Measurements from ENCODE around the gene PUS3. TPM values are rescaled to one million over a fixed set of nuclear protein-coding genes. Genes with fewer than 3 reads are reported as not detected.

Gene PUS3
- polyA plus RNA-seq, 1 experiment = 13.2 TPM

GRCh38 chr11:125924384-125925007, 21.5 kb upstream of the PUS3 start:
- Histone ChIP-seq H3K27me3 (ENCODE audit: control insufficient read depth, insufficient read depth, low read length) (peaks cover 34% of the 10 kb centered on the region), H3K27ac (ENCODE audit: low read depth, low read length) (no peak overlapping the region), H3K4me3 (ENCODE audit: low read depth, low read length) (no peak overlapping the region), H3K9me3 (ENCODE audit: control insufficient read depth, insufficient read depth, low read length) (no peaks in the 10 kb centered on the region)
- TF ChIP-seq CTCF (IDR thresholded peaks at IDR 0.05; ENCODE audit: low read depth, low read length) = no peak
- no peak for DNase-seq (ENCODE audit: low read depth, low spot score)
- CTCF ChIA-PET = interaction anchor here (2.1 to 5.6 kb wide), 3 partner anchors 18 to 274 kb away, joined by 9 to 166 read pairs (median 19); no protein-coding TSS in a partner anchor
- POLR2A ChIA-PET = no interaction called here

GRCh38 chr11:125923633-125924032, 20.6 kb upstream of the PUS3 start:
- H3K27me3 ChIP-seq (ENCODE audit: control insufficient read depth, insufficient read depth, low read length) = peaks cover 36% of the 10 kb centered on the region
- POLR2A ChIA-PET = no interaction called here
- CTCF ChIA-PET = interaction anchor here (0.6 to 5.6 kb wide), 12 partner anchors 13 to 307 kb away, joined by 3 to 166 read pairs (median 6); no protein-coding TSS in a partner anchor
- H3K4me3 ChIP-seq (ENCODE audit: low read depth, low read length) = no peak overlapping the region
- H3K27ac ChIP-seq (ENCODE audit: low read depth, low read length) = no peak overlapping the region
- TF ChIP-seq CTCF (IDR thresholded peaks at IDR 0.05; ENCODE audit: low read depth, low read length) = no peak
- no peaks in the 10 kb centered on the region for H3K9me3 ChIP-seq (ENCODE audit: control insufficient read depth, insufficient read depth, low read length)
- DNase-seq (ENCODE audit: low read depth, low spot score) = no peak

- Histone ChIP-seq H3K4me3 (ENCODE audit: low read depth, low read length) (no peak overlapping the region), H3K9me3 (ENCODE audit: control insufficient read depth, insufficient read depth, low read length) (no peaks in the 10 kb centered on the region), H3K27ac (ENCODE audit: low read depth, low read length) (no peak overlapping the region), H3K27me3 (ENCODE audit: control insufficient read depth, insufficient read depth, low read length) (peaks cover 40% of the 10 kb centered on the region)
- DNase-seq (ENCODE audit: low read depth, low spot score) = peak; percentile 38
- TF ChIP-seq CTCF (IDR thresholded peaks at IDR 0.05; ENCODE audit: low read depth, low read length) = peak; percentile 96
- ChIA-PET POLR2A (no interaction called here), CTCF (interaction anchor here (0.6 to 5.6 kb wide), 25 partner anchors 10 to 1295 kb away, joined by 3 to 166 read pairs (median 4); no protein-coding TSS in a partner anchor)
These were observed 20.1 kb upstream of the PUS3 start for GRCh38 chr11:125923012-125923579.

GRCh38 chr11:125922156-125922555, 19.1 kb upstream of the PUS3 start:
- ChIA-PET CTCF (interaction anchor here (0.9 to 5.6 kb wide), 10 partner anchors 9 to 559 kb away, joined by 3 to 166 read pairs (median 4); no protein-coding TSS in a partner anchor), POLR2A (no interaction called here)
- DNase-seq (ENCODE audit: low read depth, low spot score) = no peak
- H3K27ac ChIP-seq (ENCODE audit: low read depth, low read length) = no peak overlapping the region
- H3K9me3 ChIP-seq (ENCODE audit: control insufficient read depth, insufficient read depth, low read length) = no peaks in the 10 kb centered on the region
- no peak overlapping the region for H3K4me3 ChIP-seq (ENCODE audit: low read depth, low read length)
- TF ChIP-seq CTCF (IDR thresholded peaks at IDR 0.05; ENCODE audit: low read depth, low read length) = no peak
- H3K27me3 ChIP-seq (ENCODE audit: control insufficient read depth, insufficient read depth, low read length) = peaks cover 40% of the 10 kb centered on the region

- POLR2A ChIA-PET = no interaction called here
- H3K27me3 ChIP-seq (ENCODE audit: control insufficient read depth, insufficient read depth, low read length) = peaks cover 40% of the 10 kb centered on the region
- no peaks in the 10 kb centered on the region for H3K9me3 ChIP-seq (ENCODE audit: control insufficient read depth, insufficient read depth, low read length)
- DNase-seq (ENCODE audit: low read depth, low spot score) = no peak
- CTCF ChIA-PET = interaction anchor here (0.8 to 5.6 kb wide), 4 partner anchors 11 to 278 kb away, joined by 3 to 166 read pairs (median 8); no protein-coding TSS in a partner anchor
- H3K4me3 ChIP-seq (ENCODE audit: low read depth, low read length) = no peak overlapping the region
- TF ChIP-seq CTCF (IDR thresholded peaks at IDR 0.05; ENCODE audit: low read depth, low read length) = no peak
- H3K27ac ChIP-seq (ENCODE audit: low read depth, low read length) = no peak overlapping the region
These were observed 18.0 kb upstream of the PUS3 start for GRCh38 chr11:125921042-125921441.

Measured in AG04450 (cell line).